Trophoblast cell (in vitro differentiated cells and primary cell): ENCODE data around the gene FLYWCH1.

Experiments used
- DNase-seq, 2 donors: peaks; one replicate each; pipeline ENCODE4 v3.0.0-alpha.2; 2016
- H2AFZ ChIP-seq: 2 replicates; pipeline ENCODE4 v1.6.1; 2013; ENCODE audit warnings: low read length, moderate library complexity, mild to moderate bottlenecking; ENCODE audit not compliant: insufficient read depth, poor library complexity
- H2AK5ac ChIP-seq: 2 replicates; pipeline ENCODE4 v1.6.1; 2013; ENCODE audit warnings: mild to moderate bottlenecking, low read length
- H2BK120ac ChIP-seq: 2 replicates; pipeline ENCODE4 v1.6.1; 2013; ENCODE audit warnings: low read length, mild to moderate bottlenecking, moderate library complexity; ENCODE audit not compliant: insufficient read depth, poor library complexity
- H2BK12ac ChIP-seq: 2 replicates; pipeline ENCODE4 v1.6.1; 2013; ENCODE audit warnings: mild to moderate bottlenecking, low read length, moderate library complexity
- H2BK5ac ChIP-seq: 2 replicates; pipeline ENCODE4 v1.6.1; 2013; ENCODE audit warnings: low read length, low read depth, moderate library complexity, mild to moderate bottlenecking; ENCODE audit not compliant: poor library complexity
- H3K14ac ChIP-seq: 2 replicates; pipeline ENCODE4 v1.6.1; 2013; ENCODE audit warnings: mild to moderate bottlenecking, low read length
- H3K18ac ChIP-seq: 2 replicates; pipeline ENCODE4 v1.6.1; 2013; ENCODE audit warnings: mild to moderate bottlenecking, low read length
- H3K23ac ChIP-seq: 2 replicates; pipeline ENCODE4 v1.6.1; 2013; ENCODE audit warnings: low read length
- H3K27ac ChIP-seq: 2 replicates; pipeline ENCODE4 v1.5.1; 2013; ENCODE audit warnings: low read depth, mild to moderate bottlenecking, inconsistent platforms, low read length, moderate library complexity
- H3K27me3 ChIP-seq: 2 replicates; pipeline ENCODE4 v1.6.1; 2013; ENCODE audit warnings: inconsistent platforms, mild to moderate bottlenecking, low read length, moderate library complexity; ENCODE audit not compliant: insufficient read depth
- H3K36me3 ChIP-seq, 2 experiments: 1 replicate in 1 of 2; 2 replicates in 1 of 2; pipeline ENCODE4 v1.6.1; 2013; ENCODE audit warnings: low read length in 2 of 2, mild to moderate bottlenecking in 2 of 2, moderate library complexity in 1 of 2; ENCODE audit not compliant: insufficient read depth in 2 of 2, control insufficient read depth in 1 of 2
- H3K4ac ChIP-seq: 2 replicates; pipeline ENCODE4 v1.6.1; 2013; ENCODE audit warnings: low read depth, mild to moderate bottlenecking, low read length, moderate library complexity
- H3K4me1 ChIP-seq, 2 experiments: 1 replicate in 1 of 2; 2 replicates in 1 of 2; pipeline ENCODE4 v1.6.1; 2013; ENCODE audit warnings: low read length in 2 of 2, mild to moderate bottlenecking in 2 of 2, moderate library complexity in 1 of 2; ENCODE audit not compliant: insufficient read depth in 2 of 2, control insufficient read depth in 1 of 2
- H3K4me2 ChIP-seq: 2 replicates; pipeline ENCODE4 v1.6.1; 2013; ENCODE audit warnings: inconsistent platforms, mild to moderate bottlenecking, low read length, moderate library complexity
- H3K4me3 ChIP-seq: 2 replicates; pipeline ENCODE4 v1.5.1; 2013; ENCODE audit warnings: mild to moderate bottlenecking, low read depth, low read length, inconsistent platforms
- H3K79me1 ChIP-seq: one replicate; pipeline ENCODE4 v1.6.1; 2013; ENCODE audit warnings: low read length
- H3K79me2 ChIP-seq: 2 replicates; pipeline ENCODE4 v1.6.1; 2013; ENCODE audit warnings: low read length, mild to moderate bottlenecking; ENCODE audit not compliant: control insufficient read depth, insufficient read depth, poor library complexity
- H3K9ac ChIP-seq: 2 replicates; pipeline ENCODE4 v1.6.1; 2013; ENCODE audit warnings: mild to moderate bottlenecking, low read length
- H3K9me3 ChIP-seq: 2 replicates; pipeline ENCODE4 v1.6.1; 2013; ENCODE audit warnings: low read depth, mild to moderate bottlenecking, control low read depth, inconsistent platforms, low read length; ENCODE audit not compliant: insufficient read depth
- H4K12ac ChIP-seq: 2 replicates; pipeline ENCODE4 v1.6.1; 2013; ENCODE audit warnings: low read depth, mild to moderate bottlenecking, low read length, moderate library complexity
- H4K8ac ChIP-seq: 2 replicates; pipeline ENCODE4 v1.6.1; 2013; ENCODE audit warnings: low read depth, mild to moderate bottlenecking, low read length, moderate library complexity
- H4K91ac ChIP-seq: one replicate; pipeline ENCODE4 v1.6.1; 2013; ENCODE audit warnings: low read depth, mild to moderate bottlenecking, low read length, moderate library complexity
- WGBS: extraction: QIAGEN DNeasy Blood & Tissue Kit; methylation state at CpG from one replicate; pipeline ENCODE4 v1.1.7; 2013; ENCODE audit warnings: missing lambda C conversion rate; ENCODE audit not compliant: insufficient read length, insufficient coverage; ENCODE audit errors: extremely low coverage; 5-methylcytosine and 5-hydroxymethylcytosine counted together

Gene FLYWCH1

GRCh38 chr16:2967721-2968161 is 56.0 kb downstream of the FLYWCH1 start:
- Histone ChIP-seq H3K18ac (no peak overlapping the region), H2AK5ac (no peak overlapping the region), H3K36me3 (peaks cover 13 to 14% of the 10 kb centered on the region in 2 experiments), H4K8ac (no peak overlapping the region), H2BK5ac (no peak overlapping the region), H2BK12ac (no peak overlapping the region), H3K4me2 (no peak overlapping the region), H3K4me3 (no peak overlapping the region), H3K4me1 (peaks cover 20 to 37% of the 10 kb centered on the region in 2 experiments), H2AFZ (no peak overlapping the region), H3K79me2 (peaks cover 2% of the 10 kb centered on the region), H3K27me3 (peaks cover 3% of the 10 kb centered on the region), H4K91ac (no peak overlapping the region), H3K4ac (no peak overlapping the region), H3K23ac (no peak overlapping the region), H3K9ac (no peak overlapping the region), H3K79me1 (peaks cover 7% of the 10 kb centered on the region), H3K14ac (no peak overlapping the region), H3K9me3 (no peaks in the 10 kb centered on the region), H4K12ac (no peak overlapping the region), H2BK120ac (no peak overlapping the region), H3K27ac (no peak overlapping the region)
- WGBS = no CpG with 5 or more reads among the region's 33 CpGs
- DNase-seq = no peak

- no peak overlapping the region for H2AFZ ChIP-seq
- H3K27ac ChIP-seq = no peak overlapping the region
- no peak overlapping the region for H3K4ac ChIP-seq
- peaks cover 7% of the 10 kb centered on the region for H3K79me1 ChIP-seq
- no CpG with 5 or more reads among the region's 18 CpGs for WGBS
- no peak overlapping the region for H4K8ac ChIP-seq
- no peaks in the 10 kb centered on the region for H3K9me3 ChIP-seq
- no peak overlapping the region for H2BK12ac ChIP-seq
- H3K79me2 ChIP-seq = peaks cover 2% of the 10 kb centered on the region
- H4K91ac ChIP-seq = no peak overlapping the region
- no peak overlapping the region for H3K18ac ChIP-seq
- H3K4me3 ChIP-seq = no peak overlapping the region
- peaks cover 16 to 18% of the 10 kb centered on the region in 2 experiments for H3K36me3 ChIP-seq
- no peak overlapping the region for H2BK5ac ChIP-seq
- no peak overlapping the region for H3K14ac ChIP-seq
- H3K4me1 ChIP-seq = peaks cover 20 to 34% of the 10 kb centered on the region in 2 experiments
- no peak overlapping the region for H4K12ac ChIP-seq
- no peak overlapping the region for H3K23ac ChIP-seq
- H2AK5ac ChIP-seq = no peak overlapping the region
- H3K4me2 ChIP-seq = peak overlapping the region; percentile 96
- H3K9ac ChIP-seq = no peak overlapping the region
- peaks cover 3% of the 10 kb centered on the region for H3K27me3 ChIP-seq
- H2BK120ac ChIP-seq = no peak overlapping the region
- no peak for DNase-seq
These were observed 56.6 kb downstream of the FLYWCH1 start for GRCh38 chr16:2968368-2968737.

- peak within 1 kb of the TSS; percentile 66 for H4K91ac ChIP-seq
- peak within 1 kb of the TSS; percentile 37 for H3K4ac ChIP-seq
- H4K12ac ChIP-seq = peak within 1 kb of the TSS; percentile 16
- no peak within 1 kb of the TSS for H2BK12ac ChIP-seq
- H3K27me3 ChIP-seq = peaks cover 3% of the 10 kb centered on the region
- H3K9me3 ChIP-seq = no peaks in the 10 kb centered on the region
- H2BK120ac ChIP-seq = peak within 1 kb of the TSS; percentile 29
- peak within 1 kb of the TSS; percentile 96 for H3K4me2 ChIP-seq
- no peak within 1 kb of the TSS for H3K23ac ChIP-seq
- H2AK5ac ChIP-seq = peak within 1 kb of the TSS; percentile 61
- peak within 1 kb of the TSS; percentile 70 for H3K14ac ChIP-seq
- H3K79me1 ChIP-seq = peaks cover 7% of the 10 kb centered on the region
- peaks cover 2% of the 10 kb centered on the region for H3K79me2 ChIP-seq
- no CpG with 5 or more reads among the region's 98 CpGs for WGBS
- peak within 1 kb of the TSS; percentile 88 for H3K4me3 ChIP-seq
- peak within 1 kb of the TSS; percentile 13 for H2BK5ac ChIP-seq
- no peak within 1 kb of the TSS for H3K27ac ChIP-seq
- H3K18ac ChIP-seq = peak within 1 kb of the TSS; percentile 80
- peak within 1 kb of the TSS; percentile 78 for H2AFZ ChIP-seq
- peak within 1 kb of the TSS; percentile 46 for H4K8ac ChIP-seq
- peaks cover 20 to 29% of the 10 kb centered on the region in 2 experiments for H3K4me1 ChIP-seq
- H3K36me3 ChIP-seq = peaks cover 21 to 23% of the 10 kb centered on the region in 2 experiments
- DNase-seq = peak; percentile 91 to 96
- peak within 1 kb of the TSS; percentile 80 for H3K9ac ChIP-seq
These were observed 57.2 kb downstream of the FLYWCH1 start, which contains the start of gene PAQR4 for GRCh38 chr16:2968738-2969544. PAQR4 (plus strand) TSS chr16:2969348; CDS start chr16:2969675, 327 bp downstream.

- Histone ChIP-seq H3K27ac (no peak overlapping the region), H3K4me3 (peak overlapping the region; percentile 88)
These were observed 58.1 kb downstream of the FLYWCH1 start for GRCh38 chr16:2969545-2970521.

More at GRCh38 chr16:2969545-2970521, 58.1 kb downstream of the FLYWCH1 start:
- Histone ChIP-seq H3K36me3 (peaks cover 29 to 32% of the 10 kb centered on the region in 2 experiments), H3K79me2 (peaks cover 2% of the 10 kb centered on the region), H4K91ac (peak overlapping the region; percentile 66), H3K27me3 (no peaks in the 10 kb centered on the region), H3K18ac (peak overlapping the region; percentile 80), H3K4me1 (peaks cover 14 to 20% of the 10 kb centered on the region in 2 experiments), H3K23ac (no peak overlapping the region), H4K8ac (peak overlapping the region; percentile 46), H3K4ac (peak overlapping the region; percentile 37), H2AK5ac (peak overlapping the region; percentile 61), H3K14ac (peak overlapping the region; percentile 70), H2BK5ac (peak overlapping the region; percentile 13), H2BK120ac (peak overlapping the region; percentile 29), H4K12ac (peak overlapping the region; percentile 16), H3K79me1 (peaks cover 5% of the 10 kb centered on the region), H3K9ac (peak overlapping the region; percentile 80), H3K4me2 (peak overlapping the region; percentile 96), H2AFZ (peak overlapping the region; percentile 42), H2BK12ac (no peak overlapping the region), H3K9me3 (no peaks in the 10 kb centered on the region)
- WGBS = no CpG with 5 or more reads among the region's 83 CpGs
- peak in 1 of 2 donors; percentile 21 for DNase-seq
